NCI-H2107 treated with DMSO at 0.1 percent for 48 hours (cell line): ENCODE measurements around the gene SEMA6D.
"Not testable (repeated sequence)": the region's sequence is repeated elsewhere in the genome, so short reads cannot be mapped to it uniquely, and the experiment has no call there.

Experiments
- DNase-seq: peaks from one replicate; lab custom pipeline; 2025; ENCODE audit not compliant: unreplicated experiment; lab: John Stamatoyannopoulos, UW

The SEMA6D gene

GRCh38 chr15:47718497-47719437 lies 1.5 kb downstream of the SEMA6D start:
- DNase-seq: no peak

GRCh38 chr15:47719730-47720129 lies 2.4 kb downstream of the SEMA6D start:
- no peak for DNase-seq

- DNase-seq: no peak
Observed at GRCh38 chr15:47720555-47720954, 3.2 kb downstream of the SEMA6D start.

GRCh38 chr15:47721676-47722075 lies 4.4 kb downstream of the SEMA6D start:
- no peak for DNase-seq

- DNase-seq: no peak
Observed at GRCh38 chr15:47724346-47724745, 7.0 kb downstream of the SEMA6D start.

GRCh38 chr15:47725051-47725450 lies 7.7 kb downstream of the SEMA6D start:
- no peak for DNase-seq

- DNase-seq: no peak
Observed at GRCh38 chr15:47725906-47726305, 8.6 kb downstream of the SEMA6D start.

- DNase-seq: no peak
Observed at GRCh38 chr15:47726399-47726823, 9.1 kb downstream of the SEMA6D start.

- no peak for DNase-seq
Observed at GRCh38 chr15:47727137-47727536, 9.8 kb downstream of the SEMA6D start.

- DNase-seq: no peak
Observed at GRCh38 chr15:47727676-47728075, 10.4 kb downstream of the SEMA6D start.

- no peak for DNase-seq
Observed at GRCh38 chr15:47728426-47728825, 11.1 kb downstream of the SEMA6D start.

GRCh38 chr15:47728886-47729285 lies 11.6 kb downstream of the SEMA6D start:
- DNase-seq: no peak

- no peak for DNase-seq
Observed at GRCh38 chr15:47731230-47731629, 13.9 kb downstream of the SEMA6D start.

GRCh38 chr15:47732248-47732647 lies 14.9 kb downstream of the SEMA6D start:
- DNase-seq: no peak

GRCh38 chr15:47733085-47733484 lies 15.8 kb downstream of the SEMA6D start:
- DNase-seq: no peak

GRCh38 chr15:47736143-47736786 lies 19.0 kb downstream of the SEMA6D start:
- DNase-seq: no peak

GRCh38 chr15:47737477-47737876 lies 20.2 kb downstream of the SEMA6D start:
- DNase-seq: no peak

- not testable (repeated sequence) for DNase-seq
Observed at GRCh38 chr15:47738144-47738825, 21.0 kb downstream of the SEMA6D start.

GRCh38 chr15:47741082-47741481 lies 23.8 kb downstream of the SEMA6D start:
- DNase-seq: no peak

- DNase-seq: no peak
Observed at GRCh38 chr15:47741907-47742306, 24.6 kb downstream of the SEMA6D start.

- DNase-seq: no peak
Observed at GRCh38 chr15:47742334-47742733, 25.0 kb downstream of the SEMA6D start.

- no peak for DNase-seq
Observed at GRCh38 chr15:47742742-47743141, 25.4 kb downstream of the SEMA6D start.
